Measurements from ENCODE around the gene EXOC4. TPM values are rescaled to one million over a fixed set of nuclear protein-coding genes. Genes with fewer than 3 reads are reported as not detected.

The EXOC4 gene
- total and polyA plus RNA-seq, 2 of the 13 experiments (the other 11 are each of a cell fraction or from before 2014, with no cell fraction given) = 22.5 to 39.0 TPM

GRCh38 chr7:133303931-133304330 is 51.1 kb downstream of the EXOC4 start:
- no TSS peak for BruUV-seq (replicated peaks)
- 96% methylated on average over 2 of the region's 2 CpGs for whole genome bisulfite sequencing (ENCODE audit: low lambda C conversion rate)
- no peak overlapping the region for H3K9ac ChIP-seq (ENCODE audit: insufficient read depth, low read depth, low read length)
- ATAC-seq = no peak
- no peaks in the 10 kb centered on the region for H3K9me3 ChIP-seq (ENCODE audit: low read length)
- TF ChIP-seq ZMYM3 (CRISPR knock-in tag; IDR thresholded peaks at IDR 0.05) = no peak
- H3K79me2 ChIP-seq (ENCODE audit: insufficient read depth, low read length) = no peaks in the 10 kb centered on the region
- no peak for DNase-seq (ENCODE audit: low spot score)
- H3K27me3 ChIP-seq (ENCODE audit: control insufficient read depth in 1 of 2, insufficient read depth in 2 of 2, low read length in 2 of 2) = no peaks in the 10 kb centered on the region
- intact Hi-C loops (cut with micrococcal nuclease; ENCODE audit: unreplicated experiment) = no loop called here
- H4K20me1 ChIP-seq (ENCODE audit: insufficient read depth, low read length) = no peaks in the 10 kb centered on the region
- CTCF ChIA-PET (ENCODE audit: low intra/inter-chr PET ratio, low total read pairs) = no interaction called here
- no peak for FAIRE-seq
- H3K4me2 ChIP-seq (ENCODE audit: low read depth, low read length) = no peak overlapping the region
- in situ Hi-C loops (cut with HindIII; ENCODE audit: extremely low pct_ligation_motif_present, low pct_unique_long_range_greater_than_20kb) = no loop called here
- no peak overlapping the region for H3K27ac ChIP-seq (ENCODE audit: extremely low read length, insufficient read depth, low read length)
- peaks cover 0 to 29% of the 10 kb centered on the region in 2 experiments; a peak in 2 of 5 replicates for H3K36me3 ChIP-seq (replicated peaks in 1 of 2; ENCODE audit: control insufficient read depth in 1 of 2, insufficient read depth in 2 of 2, low read length in 2 of 2)
- POLR2A ChIA-PET = no interaction called here
- H3K4me1 ChIP-seq (ENCODE audit: insufficient read depth, low read length) = no peaks in the 10 kb centered on the region
- no peak overlapping the region for H2AFZ ChIP-seq (ENCODE audit: low read length)
- H3K4me3 ChIP-seq (replicated peaks in 1 of 3; ENCODE audit: insufficient read depth in 1 of 3, low read depth in 2 of 3, low read length in 3 of 3) = no peak overlapping the region

GRCh38 chr7:133309333-133309732 is 56.5 kb downstream of the EXOC4 start:
- ChIA-PET CTCF (ENCODE audit: low intra/inter-chr PET ratio, low total read pairs) (no interaction called here), POLR2A (no interaction called here)
- 97% methylated on average over 6 of the region's 6 CpGs for WGBS (ENCODE audit: low lambda C conversion rate)
- no peaks in the 10 kb centered on the region for H3K4me1 ChIP-seq (ENCODE audit: insufficient read depth, low read length)
- no peaks in the 10 kb centered on the region for H4K20me1 ChIP-seq (ENCODE audit: insufficient read depth, low read length)
- no peak overlapping the region for H3K27ac ChIP-seq (ENCODE audit: extremely low read length, insufficient read depth, low read length)
- H3K4me2 ChIP-seq (ENCODE audit: low read depth, low read length) = no peak overlapping the region
- no TSS peak for BruUV-seq (replicated peaks)
- no peak overlapping the region for H3K9ac ChIP-seq (ENCODE audit: insufficient read depth, low read depth, low read length)
- no peak for FAIRE-seq
- H2AFZ ChIP-seq (ENCODE audit: low read length) = no peak overlapping the region
- no peak for ATAC-seq
- H3K27me3 ChIP-seq (ENCODE audit: control insufficient read depth in 1 of 2, insufficient read depth in 2 of 2, low read length in 2 of 2) = no peaks in the 10 kb centered on the region
- no peak for DNase-seq (ENCODE audit: low spot score)
- H3K79me2 ChIP-seq (ENCODE audit: insufficient read depth, low read length) = no peaks in the 10 kb centered on the region
- in situ Hi-C loops (cut with HindIII; ENCODE audit: extremely low pct_ligation_motif_present, low pct_unique_long_range_greater_than_20kb) (no loop called here), intact Hi-C loops (cut with micrococcal nuclease; ENCODE audit: unreplicated experiment) (no loop called here)
- peaks cover 0 to 31% of the 10 kb centered on the region in 2 experiments; a peak in 2 of 5 replicates for H3K36me3 ChIP-seq (replicated peaks in 1 of 2; ENCODE audit: control insufficient read depth in 1 of 2, insufficient read depth in 2 of 2, low read length in 2 of 2)
- H3K4me3 ChIP-seq (replicated peaks in 1 of 3; ENCODE audit: insufficient read depth in 1 of 3, low read depth in 2 of 3, low read length in 3 of 3) = no peak overlapping the region
- H3K9me3 ChIP-seq (ENCODE audit: low read length) = no peaks in the 10 kb centered on the region
- TF ChIP-seq HMG20A (CRISPR knock-in tag; IDR thresholded peaks at IDR 0.05; ENCODE audit: borderline replicate concordance) = no peak
- TF ChIP-seq ATF4 (CRISPR knock-in tag; IDR thresholded peaks at IDR 0.05) = no peak
- no peak for TF ChIP-seq KDM5A (IDR thresholded peaks at IDR 0.05; ENCODE audit: borderline replicate concordance, low read length)
- TF ChIP-seq PLRG1 (conservative IDR thresholded peaks at IDR 0.05) = no peak
- TF ChIP-seq ZNF33B (CRISPR knock-in tag; IDR thresholded peaks at IDR 0.05) = no peak
- TF ChIP-seq ZNF20 (CRISPR knock-in tag; IDR thresholded peaks at IDR 0.05) = no peak
- TF ChIP-seq RBFOX2 (IDR thresholded peaks at IDR 0.05; ENCODE audit: low read depth, low read length) = no peak
- TF ChIP-seq ARID5B (CRISPR knock-in tag; IDR thresholded peaks at IDR 0.05) = no peak
- TF ChIP-seq ZNF382 (CRISPR knock-in tag; IDR thresholded peaks at IDR 0.05; ENCODE audit: borderline replicate concordance) = no peak
- no peak for TF ChIP-seq NR2F1 (CRISPR knock-in tag; IDR thresholded peaks at IDR 0.05)
- TF ChIP-seq ZNF431 (CRISPR knock-in tag; IDR thresholded peaks at IDR 0.05; ENCODE audit: borderline replicate concordance, low read depth) = no peak
- TF ChIP-seq CCAR2 (optimal IDR thresholded peaks at IDR 0.05; ENCODE audit: low read depth, low read length) = no peak
- TF ChIP-seq SALL1 (CRISPR knock-in tag; IDR thresholded peaks at IDR 0.05) = no peak
- TF ChIP-seq BRCA1 (CRISPR knock-in tag; IDR thresholded peaks at IDR 0.05) = no peak

Data from HepG2 (cell line).